ENCODE measurements around the gene ADD2.

DNA sequence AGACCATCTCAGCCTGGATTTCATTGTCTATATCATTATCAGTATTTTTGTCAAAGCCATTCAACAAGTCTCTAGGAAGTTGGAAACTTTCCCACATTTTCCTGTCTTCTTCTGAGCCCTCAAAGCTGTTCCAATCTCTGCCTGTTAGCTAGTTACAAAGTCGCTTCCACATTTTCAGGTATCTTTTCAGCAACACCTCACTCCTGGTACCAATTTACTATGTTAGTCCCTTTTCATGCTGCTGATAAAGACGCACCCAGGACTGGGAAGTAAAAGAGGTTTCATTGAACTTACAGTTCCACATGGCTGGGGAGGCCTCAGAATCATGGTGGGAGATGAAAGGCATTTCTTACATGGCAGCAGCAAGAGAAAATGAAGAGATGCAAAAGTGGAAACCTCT lies 31.7 kb upstream of the ADD2 start:
- TF ChIP-seq, protein P1, sequence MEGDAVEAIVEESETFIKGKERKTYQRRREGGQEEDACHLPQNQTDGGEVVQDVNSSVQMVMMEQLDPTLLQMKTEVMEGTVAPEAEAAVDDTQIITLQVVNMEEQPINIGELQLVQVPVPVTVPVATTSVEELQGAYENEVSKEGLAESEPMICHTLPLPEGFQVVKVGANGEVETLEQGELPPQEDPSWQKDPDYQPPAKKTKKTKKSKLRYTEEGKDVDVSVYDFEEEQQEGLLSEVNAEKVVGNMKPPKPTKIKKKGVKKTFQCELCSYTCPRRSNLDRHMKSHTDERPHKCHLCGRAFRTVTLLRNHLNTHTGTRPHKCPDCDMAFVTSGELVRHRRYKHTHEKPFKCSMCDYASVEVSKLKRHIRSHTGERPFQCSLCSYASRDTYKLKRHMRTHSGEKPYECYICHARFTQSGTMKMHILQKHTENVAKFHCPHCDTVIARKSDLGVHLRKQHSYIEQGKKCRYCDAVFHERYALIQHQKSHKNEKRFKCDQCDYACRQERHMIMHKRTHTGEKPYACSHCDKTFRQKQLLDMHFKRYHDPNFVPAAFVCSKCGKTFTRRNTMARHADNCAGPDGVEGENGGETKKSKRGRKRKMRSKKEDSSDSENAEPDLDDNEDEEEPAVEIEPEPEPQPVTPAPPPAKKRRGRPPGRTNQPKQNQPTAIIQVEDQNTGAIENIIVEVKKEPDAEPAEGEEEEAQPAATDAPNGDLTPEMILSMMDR (IDR thresholded peaks at IDR 0.05; ENCODE audit: low read depth, low read length), result no peak
- TF ChIP-seq POLR2A (IDR thresholded peaks at IDR 0.05; ENCODE audit: extremely low read depth, insufficient read length), result no peak

All from NB4 (cell line).